A549 (cell line): Measurements from ENCODE around the gene SMIM21. TPM values are rescaled to one million over a fixed set of nuclear protein-coding genes. Genes with fewer than 3 reads are reported as not detected.

Source experiments
- ATAC-seq, 2 experiments: fragments of 200-7000 bp in 1 of 2; fragments of >200 bp in 1 of 2; cut with Nextera tagmentation in 1 of 2; cut with Tn5 transposase in 1 of 2; 3 replicates each; pipeline versions ENCODE4 v1.8.0 to v1.9.1; 2018 to 2020; ENCODE audit warnings: mild to moderate bottlenecking in 1 of 2, moderate library complexity in 1 of 2
- CTCF ChIA-PET: fragments of 300-600 bp; sonication (Branson Sonifier 250); formaldehyde crosslinking; extraction: SDS; loops from one replicate; lab custom pipeline; 2021; ENCODE audit warnings: antibody characterized with exemption, inconsistent platforms; lab: Yijun Ruan, JAX
- POLR2A ChIA-PET: fragments of 350-600 bp; formaldehyde crosslinking; extraction: SDS; loops from one replicate; lab custom pipeline; 2021; ENCODE audit warnings: antibody characterized with exemption, inconsistent platforms; lab: Yijun Ruan, JAX
- DNase-seq, 2 experiments: peaks; one replicate each; pipeline versions ENCODE4 v3.0.0 to v3.0.0-alpha.2; 2011 to 2016; ENCODE audit warnings: low read depth in 1 of 2, low spot score in 1 of 2
- FAIRE-seq: peaks from 2 replicates; lab custom pipeline; 2011; peaks lifted over from hg19 to GRCh38; lab: Jason Lieb, UNC
- H3K27ac ChIP-seq, 2 experiments: fragments of >200 bp; sonication (Bioruptor Twin); formaldehyde crosslinking; 3 replicates each; pipeline ENCODE4 v1.5.1; 2016 to 2017
- H3K4me1 ChIP-seq: fragments of >200 bp; sonication (Bioruptor Twin); formaldehyde crosslinking; 3 replicates; pipeline ENCODE4 v1.6.1; 2016
- H3K4me2 ChIP-seq: fragments of >200 bp; sonication (Bioruptor Twin); formaldehyde crosslinking; 3 replicates; pipeline ENCODE4 v1.6.1; 2016
- H3K4me3 ChIP-seq: fragments of >200 bp; sonication (Bioruptor Twin); formaldehyde crosslinking; 3 replicates; pipeline ENCODE4 v1.5.1; 2016
- H3K9me3 ChIP-seq: fragments of >200 bp; sonication (Bioruptor Twin); formaldehyde crosslinking; 3 replicates; pipeline ENCODE4 v1.6.1; 2016
- BHLHE40 ChIP-seq: IDR thresholded peaks from 2 replicates; pipeline ENCODE4 v1.6.1; 2012; ENCODE audit warnings: low read depth, low read length, inconsistent platforms
- CBX2 ChIP-seq: fragments of 200-600 bp; sonication (generic); IDR thresholded peaks from 2 replicates; pipeline ENCODE4 v1.6.1; 2016; ENCODE audit warnings: low read depth, mild to moderate bottlenecking, borderline replicate concordance
- CEBPB ChIP-seq, 2 experiments: fragments of >200 bp in 1 of 2; sonication (Bioruptor Twin) in 1 of 2; formaldehyde crosslinking in 1 of 2; IDR thresholded peaks; 2 replicates each; pipeline ENCODE4 v1.6.1; 2012 to 2016
- E2F6 ChIP-seq: IDR thresholded peaks from 2 replicates; pipeline ENCODE4 v1.6.1; 2012; ENCODE audit warnings: low read depth, borderline replicate concordance
- EHF ChIP-seq: fragments of 250-450 bp; sonication (Bioruptor Pico); IDR thresholded peaks from 2 replicates; pipeline ENCODE4 v1.5.0; 2020; ENCODE audit warnings: mild to moderate bottlenecking
- EP300 ChIP-seq, 2 experiments: fragments of >200 bp; sonication (Bioruptor Twin); formaldehyde crosslinking; IDR thresholded peaks; 2 replicates in 1 of 2; 3 replicates in 1 of 2; pipeline ENCODE4 v1.6.1; 2016 to 2017
- FOSL2 ChIP-seq, 2 experiments: fragments of 450-650 bp in 1 of 2; fragments of >200 bp in 1 of 2; sonication (Bioruptor Twin) in 1 of 2; formaldehyde crosslinking; IDR thresholded peaks; 2 replicates each; pipeline versions ENCODE4 v1.5.0 to v1.6.1; 2016 to 2020; ENCODE audit warnings: mild to moderate bottlenecking in 1 of 2, moderate library complexity in 1 of 2
- FOXS1 ChIP-seq: fragments of 250-450 bp; sonication (Bioruptor Pico); IDR thresholded peaks from 2 replicates; pipeline ENCODE4 v1.5.0; 2020; ENCODE audit warnings: mild to moderate bottlenecking, moderate library complexity
- HMGXB4 ChIP-seq: fragments of 250-450 bp; sonication (Bioruptor Pico); IDR thresholded peaks from 2 replicates; pipeline ENCODE4 v1.5.0; 2021; ENCODE audit warnings: mild to moderate bottlenecking, moderate library complexity, borderline replicate concordance
- HOXB13 ChIP-seq: fragments of 250-450 bp; sonication (Bioruptor Pico); IDR thresholded peaks from 2 replicates; pipeline ENCODE4 v1.5.0; 2020; ENCODE audit warnings: low read depth, mild to moderate bottlenecking, moderate library complexity
- JUN ChIP-seq, 2 experiments: fragments of >200 bp; sonication (Bioruptor Twin); formaldehyde crosslinking; IDR thresholded peaks; 2 replicates in 1 of 2; 3 replicates in 1 of 2; pipeline ENCODE4 v1.6.1; 2016 to 2017
- JUNB ChIP-seq: fragments of >200 bp; sonication (Bioruptor Twin); formaldehyde crosslinking; IDR thresholded peaks from 2 replicates; pipeline ENCODE4 v1.6.1; 2016
- KDM1A ChIP-seq: fragments of 200-600 bp; sonication (generic); IDR thresholded peaks from 2 replicates; pipeline ENCODE4 v1.6.1; 2016; ENCODE audit warnings: low read depth, mild to moderate bottlenecking
- KDM5A ChIP-seq: fragments of 200-600 bp; sonication (generic); IDR thresholded peaks from 2 replicates; pipeline ENCODE4 v1.6.1; 2016; ENCODE audit warnings: antibody characterized with exemption, mild to moderate bottlenecking
- NFE2L2 ChIP-seq: fragments of 150-350 bp; conservative IDR thresholded peaks from 2 replicates; pipeline ENCODE4 v1.6.1; 2014; ENCODE audit warnings: low read length
- PHF8 ChIP-seq: fragments of 200-600 bp; sonication (generic); IDR thresholded peaks from 2 replicates; pipeline ENCODE4 v1.6.1; 2016; ENCODE audit warnings: low read depth, mild to moderate bottlenecking, antibody characterized with exemption, moderate library complexity, borderline replicate concordance
- POLR2AphosphoS2 ChIP-seq: conservative IDR thresholded peaks from 2 replicates; pipeline ENCODE4 v1.6.1; 2012; ENCODE audit warnings: low read length, improper control_type of control experiment, inconsistent platforms
- RAD21 ChIP-seq, 2 experiments: fragments of >200 bp in 1 of 2; sonication (Bioruptor Twin) in 1 of 2; formaldehyde crosslinking in 1 of 2; IDR thresholded peaks in 1 of 2; conservative IDR thresholded peaks in 1 of 2; 2 replicates in 1 of 2; 3 replicates in 1 of 2; pipeline ENCODE4 v1.6.1; 2012 to 2018; ENCODE audit warnings: inconsistent platforms in 1 of 2
- RCOR1 ChIP-seq: fragments of 150-350 bp; IDR thresholded peaks from 2 replicates; pipeline ENCODE4 v1.6.1; 2014; ENCODE audit warnings: antibody characterized with exemption, low read length, low read depth
- ZSCAN20 ChIP-seq: fragments of 250-450 bp; sonication (Bioruptor Pico); IDR thresholded peaks from 2 replicates; pipeline ENCODE4 v1.8.0; 2022; ENCODE audit warnings: mild to moderate bottlenecking, moderate library complexity
- WGBS: methylation state at CpG from one replicate; pipeline ENCODE4 v1.1.6; 2017; ENCODE audit errors: missing lambda C conversion rate; 5-methylcytosine and 5-hydroxymethylcytosine counted together
- polyA plus RNA-seq, 4 experiments: library from polyadenylated mRNA; depleted of rRNA in 3 of 4; stranded (reverse); fragments of >200 nt; fragmentation: RNase III in 1 of 4; extraction: RNeasy Plus Mini Kit Qiagen cat#74134 plus additional on column Dnase treatment in 1 of 4; gene quantifications; 2 replicates in 3 of 4; 3 replicates in 1 of 4; pipeline ENCODE4 v1.2.3, GENCODE V29; 2011 to 2017

The SMIM21 gene
- polyA plus RNA-seq, 2 of the 4 experiments (the other 2 are of a cell fraction) = not detected

GRCh38 chr18:75472396-75472795 is 44.9 kb upstream of the SMIM21 start (continued):
- TF ChIP-seq HMGXB4 (CRISPR knock-in tag) = no peak
- TF ChIP-seq, all 56 proteins: peak for 0

GRCh38 chr18:75471850-75472249 is 44.3 kb upstream of the SMIM21 start:
- FAIRE-seq (no peak), DNase-seq (no peak), ATAC-seq (no peak)
- Histone ChIP-seq H3K4me1 (peaks cover 11% of the 10 kb centered on the region; the same call in 2 of the 3 replicates), H3K4me3 (no peak overlapping the region), H3K9me3 (peaks cover 3% of the 10 kb centered on the region; the same call in 1 of the 3 replicates), H3K27ac (no peak overlapping the region), H3K4me2 (no peak overlapping the region)
- CTCF ChIA-PET = no interaction called here
- POLR2A ChIA-PET = no interaction called here
- TF ChIP-seq HMGXB4 (CRISPR knock-in tag) (no peak), ZSCAN20 (no peak), E2F6 (no peak), POLR2AphosphoS2 (no peak), FOSL2 (IDR thresholded peaks at IDR 0.05) (no peak), FOSL2 (CRISPR knock-in tag; IDR thresholded peaks at IDR 0.05) (no peak), JUN (IDR thresholded peaks at IDR 0.05) (no peak), CEBPB (IDR thresholded peaks at IDR 0.05) (no peak), FOXS1 (CRISPR knock-in tag) (no peak)
- 86% methylated on average over 9 of the region's 9 CpGs for WGBS

GRCh38 chr18:75467851-75468250 is 40.3 kb upstream of the SMIM21 start:
- ATAC-seq (no peak), FAIRE-seq (no peak), DNase-seq (no peak)
- TF ChIP-seq JUNB = no peak
- no peak for TF ChIP-seq KDM1A
- TF ChIP-seq EHF = no peak
- TF ChIP-seq NFE2L2 = no peak
- TF ChIP-seq KDM5A = no peak
- TF ChIP-seq EP300 (IDR thresholded peaks at IDR 0.05) = no peak
- no peak for TF ChIP-seq BHLHE40
- TF ChIP-seq POLR2AphosphoS2 = no peak
- TF ChIP-seq JUN (IDR thresholded peaks at IDR 0.05) = no peak
- no peak for TF ChIP-seq RAD21 (conservative IDR thresholded peaks at IDR 0.05 in 1 of 2, IDR thresholded peaks at IDR 0.05 in 1 of 2)
- no peak for TF ChIP-seq FOXS1 (CRISPR knock-in tag)
- no peak for TF ChIP-seq PHF8
- no peak for TF ChIP-seq CBX2
- TF ChIP-seq HOXB13 = no peak
- no peak for TF ChIP-seq RCOR1
- no peak for TF ChIP-seq FOSL2 (IDR thresholded peaks at IDR 0.05)
- TF ChIP-seq FOSL2 (CRISPR knock-in tag; IDR thresholded peaks at IDR 0.05) = no peak
- TF ChIP-seq CEBPB (IDR thresholded peaks at IDR 0.05) = no peak
- no peak overlapping the region for H3K27ac ChIP-seq
- peaks cover 5% of the 10 kb centered on the region; the same call in 1 of the 3 replicates for H3K4me1 ChIP-seq
- H3K4me3 ChIP-seq = no peak overlapping the region
- no peak overlapping the region for H3K4me2 ChIP-seq
- ChIA-PET POLR2A (no interaction called here), CTCF (interaction anchor here (0.8 kb wide), 1 partner anchor 47 kb away, joined by 3 read pairs; no protein-coding TSS in a partner anchor)
- WGBS = 68% methylated on average over 5 of the region's 5 CpGs
- no peaks in the 10 kb centered on the region for H3K9me3 ChIP-seq
